SK-N-SH treated with all-trans-retinoic acid at 6 μM for 48 hours (cell line): ENCODE data around the gene RFLNA.

Experiments
- CSRNP3 ChIP-seq: fragments of 250-450 bp; sonication (Bioruptor Pico); IDR thresholded peaks from 2 replicates; pipeline ENCODE4 v1.5.1; 2021; ENCODE audit warnings: mild to moderate bottlenecking, moderate library complexity
- GLIS3 ChIP-seq: fragments of 250-450 bp; sonication (Bioruptor Pico); IDR thresholded peaks from 2 replicates; pipeline ENCODE4 v1.5.0; 2020; ENCODE audit warnings: mild to moderate bottlenecking, moderate library complexity
- ISL1 ChIP-seq: fragments of 250-450 bp; sonication (Bioruptor Pico); IDR thresholded peaks from 2 replicates; pipeline ENCODE4 v2.1.2; 2022; ENCODE audit warnings: mild to moderate bottlenecking, moderate library complexity
- PPARA ChIP-seq: fragments of 250-450 bp; sonication (Bioruptor Pico); IDR thresholded peaks from 2 replicates; pipeline ENCODE4 v1.5.0; 2020; ENCODE audit warnings: mild to moderate bottlenecking, borderline replicate concordance
- RARB ChIP-seq: fragments of 250-450 bp; sonication (Bioruptor Pico); IDR thresholded peaks from 2 replicates; pipeline ENCODE4 v1.8.0; 2021; ENCODE audit warnings: mild to moderate bottlenecking, moderate library complexity
- SNAI2 ChIP-seq: fragments of 250-450 bp; sonication (Bioruptor Pico); IDR thresholded peaks from 2 replicates; pipeline ENCODE4 v1.5.0; 2020; ENCODE audit warnings: mild to moderate bottlenecking, moderate library complexity
- TCF4 ChIP-seq: fragments of 250-450 bp; sonication (Bioruptor Pico); IDR thresholded peaks from 2 replicates; pipeline ENCODE4 v1.8.0; 2021; ENCODE audit warnings: mild to moderate bottlenecking, moderate library complexity, borderline replicate concordance
- TOX ChIP-seq: fragments of 250-450 bp; sonication (Bioruptor Pico); IDR thresholded peaks from 2 replicates; pipeline ENCODE4 v1.8.0; 2021; ENCODE audit warnings: mild to moderate bottlenecking, moderate library complexity, borderline replicate concordance
- ZFP3 ChIP-seq: fragments of 250-450 bp; sonication (Bioruptor Pico); IDR thresholded peaks from 2 replicates; pipeline ENCODE4 v1.5.0; 2020; ENCODE audit warnings: mild to moderate bottlenecking, moderate library complexity
- TF ChIP-seq, protein P1 (sequence below): fragments of 250-450 bp; sonication (Bioruptor Pico); IDR thresholded peaks from 2 replicates; pipeline ENCODE4 v1.8.0; 2020; ENCODE audit warnings: mild to moderate bottlenecking, moderate library complexity, borderline replicate concordance
- TF ChIP-seq, protein P2 (sequence below): fragments of 250-450 bp; sonication (Bioruptor Pico); IDR thresholded peaks from 2 replicates; pipeline ENCODE4 v1.5.1; 2020; ENCODE audit warnings: low read depth, mild to moderate bottlenecking, moderate library complexity

DNA sequence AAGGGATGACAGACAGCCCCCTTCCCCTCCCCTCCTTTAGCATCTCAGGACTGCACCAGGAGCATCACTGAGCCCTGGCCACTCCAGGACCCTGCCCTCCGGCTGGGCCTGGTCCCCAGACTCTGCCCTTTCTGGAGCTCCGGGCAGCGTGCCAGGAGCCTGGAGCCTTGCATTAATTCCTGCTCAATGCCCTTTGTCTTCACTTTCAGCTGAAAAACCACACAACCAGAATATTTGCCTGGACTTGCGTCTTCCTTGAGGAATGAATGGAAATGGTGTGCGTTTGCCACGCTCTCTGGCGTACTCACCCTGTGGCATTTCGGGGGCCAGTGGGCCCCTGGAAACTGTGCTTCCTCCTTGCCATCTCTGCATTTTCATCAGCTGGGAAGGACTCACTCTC, 8.5 kb upstream of the RFLNA start:
- no peak for TF ChIP-seq GLIS3 (CRISPR knock-in tag)
- TF ChIP-seq, protein P1, sequence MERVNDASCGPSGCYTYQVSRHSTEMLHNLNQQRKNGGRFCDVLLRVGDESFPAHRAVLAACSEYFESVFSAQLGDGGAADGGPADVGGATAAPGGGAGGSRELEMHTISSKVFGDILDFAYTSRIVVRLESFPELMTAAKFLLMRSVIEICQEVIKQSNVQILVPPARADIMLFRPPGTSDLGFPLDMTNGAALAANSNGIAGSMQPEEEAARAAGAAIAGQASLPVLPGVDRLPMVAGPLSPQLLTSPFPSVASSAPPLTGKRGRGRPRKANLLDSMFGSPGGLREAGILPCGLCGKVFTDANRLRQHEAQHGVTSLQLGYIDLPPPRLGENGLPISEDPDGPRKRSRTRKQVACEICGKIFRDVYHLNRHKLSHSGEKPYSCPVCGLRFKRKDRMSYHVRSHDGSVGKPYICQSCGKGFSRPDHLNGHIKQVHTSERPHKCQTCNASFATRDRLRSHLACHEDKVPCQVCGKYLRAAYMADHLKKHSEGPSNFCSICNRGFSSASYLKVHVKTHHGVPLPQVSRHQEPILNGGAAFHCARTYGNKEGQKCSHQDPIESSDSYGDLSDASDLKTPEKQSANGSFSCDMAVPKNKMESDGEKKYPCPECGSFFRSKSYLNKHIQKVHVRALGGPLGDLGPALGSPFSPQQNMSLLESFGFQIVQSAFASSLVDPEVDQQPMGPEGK = no peak
- TF ChIP-seq PPARA (CRISPR knock-in tag) = no peak
- TF ChIP-seq ISL1 (CRISPR knock-in tag) = no peak
- TF ChIP-seq TOX (CRISPR knock-in tag) = no peak
- no peak for TF ChIP-seq CSRNP3 (CRISPR knock-in tag)
- TF ChIP-seq, protein P2, sequence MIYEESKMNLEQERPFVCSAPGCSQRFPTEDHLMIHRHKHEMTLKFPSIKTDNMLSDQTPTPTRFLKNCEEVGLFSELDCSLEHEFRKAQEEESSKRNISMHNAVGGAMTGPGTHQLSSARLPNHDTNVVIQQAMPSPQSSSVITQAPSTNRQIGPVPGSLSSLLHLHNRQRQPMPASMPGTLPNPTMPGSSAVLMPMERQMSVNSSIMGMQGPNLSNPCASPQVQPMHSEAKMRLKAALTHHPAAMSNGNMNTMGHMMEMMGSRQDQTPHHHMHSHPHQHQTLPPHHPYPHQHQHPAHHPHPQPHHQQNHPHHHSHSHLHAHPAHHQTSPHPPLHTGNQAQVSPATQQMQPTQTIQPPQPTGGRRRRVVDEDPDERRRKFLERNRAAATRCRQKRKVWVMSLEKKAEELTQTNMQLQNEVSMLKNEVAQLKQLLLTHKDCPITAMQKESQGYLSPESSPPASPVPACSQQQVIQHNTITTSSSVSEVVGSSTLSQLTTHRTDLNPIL (CRISPR knock-in tag) = no peak
- no peak for TF ChIP-seq ZFP3 (CRISPR knock-in tag)
- TF ChIP-seq TCF4 (CRISPR knock-in tag) = peak; percentile 54; the same call in 1 of the 2 replicates
- no peak for TF ChIP-seq RARB (CRISPR knock-in tag)
- TF ChIP-seq SNAI2 (CRISPR knock-in tag) = no peak
